ENCODE measurements around the gene REEP5. TPM values are rescaled to one million over a fixed set of nuclear protein-coding genes. Genes with fewer than 3 reads are reported as not detected.

REEP5 gene
- total and polyA plus RNA-seq, 5 donors: 91.8 to 119 (median 110) TPM

GRCh38 chr5:112931473-112931872 is 9.4 kb upstream of the REEP5 start:
- no peak for DNase-seq
- peak; percentile 71 to 79 for ATAC-seq
- Histone ChIP-seq H3K4me1 (ENCODE audit: control insufficient read depth, insufficient read depth, low read length) (no peaks in the 10 kb centered on the region), H3K27ac (ENCODE audit: low read length) (no peak overlapping the region), H3K4me3 (ENCODE audit: low read length) (no peak overlapping the region), H3K27me3 (ENCODE audit: control insufficient read depth, insufficient read depth) (no peaks in the 10 kb centered on the region), H3K9me3 (ENCODE audit: control insufficient read depth, low read length) (no peaks in the 10 kb centered on the region)
- 27% methylated on average over 2 of the region's 2 CpGs for WGBS
- intact Hi-C loops (cut with DNase I): no loop called here

- H3K27ac ChIP-seq (ENCODE audit: low read length): no peak overlapping the region
- intact Hi-C loops (cut with DNase I): no loop called here
- no peak for ATAC-seq
- no peak overlapping the region for H3K4me3 ChIP-seq (ENCODE audit: low read length)
- no peaks in the 10 kb centered on the region for H3K27me3 ChIP-seq (ENCODE audit: control insufficient read depth, insufficient read depth)
- no peak for DNase-seq
- H3K4me1 ChIP-seq (ENCODE audit: control insufficient read depth, insufficient read depth, low read length): no peaks in the 10 kb centered on the region
- 100% methylated on average over 1 of the region's 1 CpG for WGBS
- H3K9me3 ChIP-seq (ENCODE audit: control insufficient read depth, low read length): no peaks in the 10 kb centered on the region
Measured at GRCh38 chr5:112930082-112930344, 8.0 kb upstream of the REEP5 start.

GRCh38 chr5:112929336-112930081 is 7.5 kb upstream of the REEP5 start:
- no peak overlapping the region for H3K4me3 ChIP-seq (ENCODE audit: low read length)
- no peak for ATAC-seq
- H3K4me1 ChIP-seq (ENCODE audit: control insufficient read depth, insufficient read depth, low read length): no peaks in the 10 kb centered on the region
- no peak for DNase-seq
- H3K9me3 ChIP-seq (ENCODE audit: control insufficient read depth, low read length): no peaks in the 10 kb centered on the region
- H3K27me3 ChIP-seq (ENCODE audit: control insufficient read depth, insufficient read depth): no peaks in the 10 kb centered on the region
- H3K27ac ChIP-seq (ENCODE audit: low read length): no peak overlapping the region
- 92% methylated on average over 4 of the region's 4 CpGs for WGBS
- intact Hi-C loops (cut with DNase I): no loop called here

GRCh38 chr5:112923988-112924387 is 2.0 kb upstream of the REEP5 start:
- H3K4me1 ChIP-seq (ENCODE audit: control insufficient read depth, insufficient read depth, low read length): peaks cover 3% of the 10 kb centered on the region

GRCh38 chr5:112923148-112923917 is 1.3 kb upstream of the REEP5 start:
- intact Hi-C loops (cut with DNase I): loop anchor here in 1 of 4 donors (5.0 kb wide), 1 partner anchor 61 kb away; the partner anchor contains the start of gene SRP19
- H3K4me1 ChIP-seq (ENCODE audit: control insufficient read depth, insufficient read depth, low read length): peaks cover 6% of the 10 kb centered on the region
- no peak overlapping the region for H3K27ac ChIP-seq (ENCODE audit: low read length)

More at GRCh38 chr5:112923988-112924387, 2.0 kb upstream of the REEP5 start:
- ATAC-seq (no peak), DNase-seq (no peak)
- 92% methylated on average over 6 of the region's 6 CpGs for WGBS
- no peak overlapping the region for H3K4me3 ChIP-seq (ENCODE audit: low read length)
- no peak overlapping the region for H3K27ac ChIP-seq (ENCODE audit: low read length)
- no peaks in the 10 kb centered on the region for H3K27me3 ChIP-seq (ENCODE audit: control insufficient read depth, insufficient read depth)
- no peaks in the 10 kb centered on the region for H3K9me3 ChIP-seq (ENCODE audit: control insufficient read depth, low read length)
- intact Hi-C loops (cut with DNase I): loop anchor here in 1 of 4 donors (5.0 kb wide), 1 partner anchor 62 kb away; the partner anchor contains the start of gene SRP19

GRCh38 chr5:112921026-112921832 is 798 bp downstream of the REEP5 start:
- peak; percentile 88 to 90 for ATAC-seq
- H3K27me3 ChIP-seq (ENCODE audit: control insufficient read depth, insufficient read depth): no peaks in the 10 kb centered on the region
- intact Hi-C loops (cut with DNase I): loop anchor here in 1 of 4 donors (5.0 kb wide), 1 partner anchor 59 kb away; the partner anchor contains the start of gene SRP19

More at GRCh38 chr5:112923148-112923917, 1.3 kb upstream of the REEP5 start:
- no peaks in the 10 kb centered on the region for H3K9me3 ChIP-seq (ENCODE audit: control insufficient read depth, low read length)
- ATAC-seq: no peak
- no peak overlapping the region for H3K4me3 ChIP-seq (ENCODE audit: low read length)
- peak in 1 of 3 donors; percentile 57 for DNase-seq
- 46% methylated on average over 6 of the region's 6 CpGs for WGBS
- no peaks in the 10 kb centered on the region for H3K27me3 ChIP-seq (ENCODE audit: control insufficient read depth, insufficient read depth)

GRCh38 chr5:112919972-112920371 is 2.1 kb downstream of the REEP5 start:
- WGBS: 94% methylated on average over 6 of the region's 6 CpGs
- H3K27ac ChIP-seq (ENCODE audit: low read length): no peak overlapping the region
- intact Hi-C loops (cut with DNase I): loop anchor here in 1 of 4 donors (5.0 kb wide), 1 partner anchor 58 kb away; the partner anchor contains the start of gene SRP19
- H3K4me1 ChIP-seq (ENCODE audit: control insufficient read depth, insufficient read depth, low read length): peaks cover 14% of the 10 kb centered on the region
- DNase-seq (no peak), ATAC-seq (no peak)
- no peak overlapping the region for H3K4me3 ChIP-seq (ENCODE audit: low read length)
- H3K27me3 ChIP-seq (ENCODE audit: control insufficient read depth, insufficient read depth): no peaks in the 10 kb centered on the region
- H3K9me3 ChIP-seq (ENCODE audit: control insufficient read depth, low read length): no peaks in the 10 kb centered on the region

More at GRCh38 chr5:112921026-112921832, 798 bp downstream of the REEP5 start:
- Histone ChIP-seq H3K27ac (ENCODE audit: low read length) (peak overlapping the region; percentile 86), H3K4me1 (ENCODE audit: control insufficient read depth, insufficient read depth, low read length) (peaks cover 10% of the 10 kb centered on the region), H3K4me3 (ENCODE audit: low read length) (peak overlapping the region; percentile 71), H3K9me3 (ENCODE audit: control insufficient read depth, low read length) (no peaks in the 10 kb centered on the region)
- peak; percentile 81 to 92 (median 89) for DNase-seq
- WGBS: under 1% methylated on average over 68 of the region's 68 CpGs

GRCh38 chr5:112918679-112919078 is 3.3 kb downstream of the REEP5 start:
- Histone ChIP-seq H3K4me1 (ENCODE audit: control insufficient read depth, insufficient read depth, low read length) (peaks cover 17% of the 10 kb centered on the region), H3K4me3 (ENCODE audit: low read length) (no peak overlapping the region), H3K27me3 (ENCODE audit: control insufficient read depth, insufficient read depth) (no peaks in the 10 kb centered on the region), H3K9me3 (ENCODE audit: control insufficient read depth, low read length) (no peaks in the 10 kb centered on the region), H3K27ac (ENCODE audit: low read length) (peak overlapping the region; percentile 66)
- intact Hi-C loops (cut with DNase I): no loop called here
- ATAC-seq (no peak), DNase-seq (no peak)
- WGBS: 82% methylated on average over 1 of the region's 1 CpG

GRCh38 chr5:112918136-112918535 is 3.9 kb downstream of the REEP5 start:
- Histone ChIP-seq H3K27ac (ENCODE audit: low read length) (no peak overlapping the region), H3K4me1 (ENCODE audit: control insufficient read depth, insufficient read depth, low read length) (peaks cover 17% of the 10 kb centered on the region), H3K4me3 (ENCODE audit: low read length) (no peak overlapping the region), H3K9me3 (ENCODE audit: control insufficient read depth, low read length) (no peaks in the 10 kb centered on the region), H3K27me3 (ENCODE audit: control insufficient read depth, insufficient read depth) (no peaks in the 10 kb centered on the region)
- intact Hi-C loops (cut with DNase I): no loop called here
- ATAC-seq (no peak), DNase-seq (no peak)
- 80% methylated on average over 3 of the region's 3 CpGs for WGBS

- Histone ChIP-seq H3K27me3 (ENCODE audit: control insufficient read depth, insufficient read depth) (no peaks in the 10 kb centered on the region), H3K4me3 (ENCODE audit: low read length) (no peak overlapping the region), H3K4me1 (ENCODE audit: control insufficient read depth, insufficient read depth, low read length) (peaks cover 17% of the 10 kb centered on the region), H3K9me3 (ENCODE audit: control insufficient read depth, low read length) (no peaks in the 10 kb centered on the region), H3K27ac (ENCODE audit: low read length) (no peak overlapping the region)
- 93% methylated on average over 2 of the region's 2 CpGs for WGBS
- intact Hi-C loops (cut with DNase I): no loop called here
- no peak for DNase-seq
- no peak for ATAC-seq
Measured at GRCh38 chr5:112917453-112917995, 4.5 kb downstream of the REEP5 start.
